T-helper 17 cell (primary cell): ENCODE measurements around the gene ISCU. TPM values are rescaled to one million over a fixed set of nuclear protein-coding genes. Genes with fewer than 3 reads are reported as not detected.
"Not testable (repeated sequence)": the region's sequence is repeated elsewhere in the genome, so short reads cannot be mapped to it uniquely, and the experiment has no call there.

Experiments used
- ATAC-seq: fragments of 150-1000 bp; cut with Tn5 transposase; 2 replicates; pipeline ENCODE4 v1.10.0; 2021; ENCODE audit warnings: mild to moderate bottlenecking, moderate library complexity
- DNase-seq, 3 donors: peaks; one replicate each; pipeline versions ENCODE4 v3.0.0 to v3.0.0-alpha.2; 2020 to 2021
- H3K9me3 ChIP-seq: one replicate; pipeline ENCODE4 v1.7.0; 2013; ENCODE audit warnings: low read length, mild to moderate bottlenecking; ENCODE audit not compliant: control insufficient read depth, poor library complexity, severe bottlenecking
- H3K27ac Mint-ChIP-seq: one replicate; pipeline ENCODE4 v1.8.0; 2022; ENCODE audit warnings: mild to moderate bottlenecking, moderate library complexity, mixed read lengths
- H3K27me3 Mint-ChIP-seq: one replicate; pipeline ENCODE4 v1.8.0; 2022; ENCODE audit warnings: mixed read lengths
- H3K36me3 Mint-ChIP-seq: one replicate; pipeline ENCODE4 v1.8.0; 2022; ENCODE audit warnings: low read depth, mixed read lengths
- H3K4me1 Mint-ChIP-seq: one replicate; pipeline ENCODE4 v1.8.0; 2022; ENCODE audit warnings: mild to moderate bottlenecking, mixed read lengths
- H3K4me3 Mint-ChIP-seq: one replicate; pipeline ENCODE4 v1.8.0; 2022; ENCODE audit warnings: mild to moderate bottlenecking, moderate library complexity, mixed read lengths
- total RNA-seq, 4 donors: library from RNA in 2 of 4; stranded (reverse) in 2 of 4; gene quantifications; one replicate each; pipeline ENCODE4 v1.2.3 and lab custom pipeline; 2022 to 2026

ISCU gene
- total RNA-seq, 2 donors from 2014 or later: 139 to 177 TPM

- Mint-ChIP-seq H3K36me3 (peaks cover 5% of the 10 kb centered on the region), H3K27ac (peak overlapping the region; percentile 16)
Observed at GRCh38 chr12:108526482-108527165, 35.8 kb upstream of the ISCU start.

GRCh38 chr12:108527166-108527496 is 35.3 kb upstream of the ISCU start:
- Mint-ChIP-seq H3K4me1 (peaks cover 11% of the 10 kb centered on the region), H3K36me3 (peaks cover 5% of the 10 kb centered on the region), H3K27me3 (no peaks in the 10 kb centered on the region), H3K4me3 (no peak overlapping the region), H3K27ac (peak overlapping the region; percentile 16)
- DNase-seq: no peak
- H3K9me3 ChIP-seq: no peaks in the 10 kb centered on the region
- ATAC-seq: no peak

More at GRCh38 chr12:108526482-108527165, 35.8 kb upstream of the ISCU start:
- no peaks in the 10 kb centered on the region for H3K9me3 ChIP-seq
- H3K27me3 Mint-ChIP-seq: no peaks in the 10 kb centered on the region
- H3K4me1 Mint-ChIP-seq: peaks cover 11% of the 10 kb centered on the region
- no peak overlapping the region for H3K4me3 Mint-ChIP-seq
- no peak for ATAC-seq
- DNase-seq: no peak

- Mint-ChIP-seq H3K4me1 (peaks cover 13% of the 10 kb centered on the region), H3K27ac (peak overlapping the region; percentile 21), H3K4me3 (no peak overlapping the region), H3K36me3 (peaks cover 5% of the 10 kb centered on the region), H3K27me3 (no peaks in the 10 kb centered on the region)
- no peaks in the 10 kb centered on the region for H3K9me3 ChIP-seq
- DNase-seq: no peak
- ATAC-seq: no peak
Observed at GRCh38 chr12:108530161-108530560, 32.2 kb upstream of the ISCU start.

- no peak overlapping the region for H3K27ac Mint-ChIP-seq
- H3K9me3 ChIP-seq: no peaks in the 10 kb centered on the region
- no peaks in the 10 kb centered on the region for H3K27me3 Mint-ChIP-seq
- DNase-seq (no peak), ATAC-seq (no peak)
- H3K4me1 Mint-ChIP-seq: peaks cover 11% of the 10 kb centered on the region
- peaks cover 9% of the 10 kb centered on the region for H3K36me3 Mint-ChIP-seq
- H3K4me3 Mint-ChIP-seq: no peak overlapping the region
Observed at GRCh38 chr12:108531929-108532848, 30.2 kb upstream of the ISCU start.

GRCh38 chr12:108538146-108538545 is 24.2 kb upstream of the ISCU start:
- Mint-ChIP-seq H3K4me1 (peaks cover 17% of the 10 kb centered on the region), H3K36me3 (peaks cover 6% of the 10 kb centered on the region), H3K27ac (peak overlapping the region; percentile 59), H3K27me3 (no peaks in the 10 kb centered on the region), H3K4me3 (no peak overlapping the region)
- DNase-seq (no peak), ATAC-seq (no peak)
- no peaks in the 10 kb centered on the region for H3K9me3 ChIP-seq

DNA sequence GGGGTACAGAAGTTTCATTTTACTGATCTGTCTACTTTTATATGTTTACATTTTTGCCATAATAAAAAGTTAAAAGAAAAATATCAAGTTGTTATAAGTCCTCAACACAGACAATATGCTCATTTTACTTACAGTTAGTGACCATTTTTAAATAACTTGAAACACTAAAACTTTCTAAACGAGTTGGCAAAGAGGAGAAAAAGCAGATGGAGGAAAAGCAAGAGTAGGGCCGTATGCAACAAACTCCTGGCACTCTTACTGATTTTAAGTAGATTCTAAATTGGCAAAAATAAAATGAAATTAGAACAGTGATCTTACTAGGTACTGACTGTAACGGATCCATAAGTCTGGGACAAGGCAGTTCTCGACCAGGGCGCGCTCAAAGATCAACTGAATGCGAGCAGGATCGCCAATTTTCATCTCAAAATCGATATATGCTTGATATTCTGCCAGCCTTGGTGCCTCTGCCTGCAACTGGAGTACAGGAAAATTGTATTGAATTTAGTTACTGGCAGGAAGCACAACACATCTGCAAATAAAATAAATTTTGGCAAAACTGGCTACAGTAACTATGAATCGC is 23.7 kb upstream of the ISCU start:
- no peak for ATAC-seq
- no peaks in the 10 kb centered on the region for H3K9me3 ChIP-seq
- no peaks in the 10 kb centered on the region for H3K27me3 Mint-ChIP-seq
- H3K36me3 Mint-ChIP-seq: peaks cover 6% of the 10 kb centered on the region
- DNase-seq: no peak
- H3K4me3 Mint-ChIP-seq: no peak overlapping the region
- H3K4me1 Mint-ChIP-seq: peaks cover 19% of the 10 kb centered on the region
- H3K27ac Mint-ChIP-seq: peak overlapping the region; percentile 59

GRCh38 chr12:108542320-108542719 is 20.1 kb upstream of the ISCU start:
- Mint-ChIP-seq H3K27ac (peak overlapping the region; percentile 80), H3K36me3 (peaks cover 8% of the 10 kb centered on the region), H3K4me1 (peaks cover 19% of the 10 kb centered on the region), H3K27me3 (no peaks in the 10 kb centered on the region), H3K4me3 (no peak overlapping the region)
- ATAC-seq (no peak), DNase-seq (no peak)
- peaks cover 3% of the 10 kb centered on the region for H3K9me3 ChIP-seq

DNA sequence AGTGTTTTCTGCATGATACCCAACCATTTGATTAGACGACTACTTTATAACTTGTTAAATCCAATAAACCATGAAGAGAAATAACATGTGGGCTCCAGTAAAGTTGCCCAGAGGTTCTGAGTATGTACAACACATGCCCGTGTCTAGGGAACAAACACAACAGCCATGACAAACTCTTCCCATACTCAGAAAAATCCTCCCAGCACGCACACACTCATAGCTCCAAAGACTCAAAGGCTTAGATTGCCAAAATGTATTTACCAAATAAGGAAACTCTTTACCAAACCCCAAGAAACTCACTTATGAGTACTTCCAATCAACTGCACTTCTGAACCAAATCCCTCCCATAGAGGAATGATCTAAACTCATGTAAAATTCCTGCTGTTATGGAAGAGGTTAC is 18.7 kb upstream of the ISCU start:
- Mint-ChIP-seq H3K4me3 (no peak overlapping the region), H3K36me3 (peaks cover 13% of the 10 kb centered on the region), H3K4me1 (peaks cover 17% of the 10 kb centered on the region), H3K27me3 (no peaks in the 10 kb centered on the region), H3K27ac (no peak overlapping the region)
- no peak for DNase-seq
- peaks cover 3% of the 10 kb centered on the region for H3K9me3 ChIP-seq
- no peak for ATAC-seq

DNA sequence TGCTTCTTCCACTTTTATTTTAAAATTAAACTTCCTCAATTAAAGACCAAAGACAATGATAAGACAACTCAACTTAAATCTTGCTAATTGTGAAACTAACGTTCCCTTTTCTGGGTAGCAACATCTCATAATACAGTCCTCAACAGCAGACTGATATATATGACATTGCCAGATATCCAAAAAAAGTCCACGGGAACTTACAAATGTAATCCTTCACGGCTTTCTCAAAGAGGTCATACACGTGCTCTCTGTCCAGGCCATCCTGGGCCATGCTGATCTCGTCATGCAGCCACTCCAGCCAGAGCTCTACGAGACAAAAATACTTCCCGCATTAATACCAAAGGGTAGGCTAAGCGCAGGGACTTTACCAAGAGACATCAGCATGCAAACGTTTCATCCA is 14.7 kb upstream of the ISCU start:
- H3K27me3 Mint-ChIP-seq: no peaks in the 10 kb centered on the region
- ATAC-seq: no peak
- no peak for DNase-seq
- peaks cover 3% of the 10 kb centered on the region for H3K9me3 ChIP-seq
- H3K27ac Mint-ChIP-seq: no peak overlapping the region
- H3K36me3 Mint-ChIP-seq: peaks cover 13% of the 10 kb centered on the region
- no peak overlapping the region for H3K4me3 Mint-ChIP-seq
- peaks cover 23% of the 10 kb centered on the region for H3K4me1 Mint-ChIP-seq

DNA sequence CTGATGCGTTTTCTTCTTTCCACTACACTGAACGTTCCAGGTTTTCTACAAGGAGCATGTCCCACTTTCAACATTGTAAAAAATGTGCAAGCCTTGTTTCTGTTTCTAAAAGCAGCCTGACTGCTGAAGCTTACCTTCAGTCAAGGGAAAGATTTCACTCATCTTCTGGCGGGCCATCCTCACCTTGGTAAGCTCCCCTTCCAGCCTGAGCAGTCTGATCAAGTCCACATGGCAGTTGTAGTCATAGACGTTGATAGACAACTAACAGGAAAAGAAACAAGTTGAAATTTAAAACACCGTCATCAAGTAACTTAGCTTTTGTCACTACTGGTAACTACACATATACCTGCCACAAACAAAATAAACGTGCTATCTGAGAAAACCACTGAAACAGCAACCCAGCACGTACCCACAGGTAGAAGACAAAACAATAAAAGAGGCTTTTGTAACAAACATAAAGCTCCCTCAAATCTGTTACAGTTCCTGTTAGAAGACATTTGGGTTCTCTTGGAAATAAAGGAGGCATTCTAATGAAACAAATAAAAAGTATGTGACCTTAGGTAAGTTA is 13.4 kb upstream of the ISCU start:
- DNase-seq (no peak), ATAC-seq (no peak)
- H3K27me3 Mint-ChIP-seq: no peaks in the 10 kb centered on the region
- no peak overlapping the region for H3K27ac Mint-ChIP-seq
- peaks cover 31% of the 10 kb centered on the region for H3K4me1 Mint-ChIP-seq
- peaks cover 9% of the 10 kb centered on the region for H3K36me3 Mint-ChIP-seq
- H3K9me3 ChIP-seq: peaks cover under 1% of the 10 kb centered on the region
- no peak overlapping the region for H3K4me3 Mint-ChIP-seq

DNA sequence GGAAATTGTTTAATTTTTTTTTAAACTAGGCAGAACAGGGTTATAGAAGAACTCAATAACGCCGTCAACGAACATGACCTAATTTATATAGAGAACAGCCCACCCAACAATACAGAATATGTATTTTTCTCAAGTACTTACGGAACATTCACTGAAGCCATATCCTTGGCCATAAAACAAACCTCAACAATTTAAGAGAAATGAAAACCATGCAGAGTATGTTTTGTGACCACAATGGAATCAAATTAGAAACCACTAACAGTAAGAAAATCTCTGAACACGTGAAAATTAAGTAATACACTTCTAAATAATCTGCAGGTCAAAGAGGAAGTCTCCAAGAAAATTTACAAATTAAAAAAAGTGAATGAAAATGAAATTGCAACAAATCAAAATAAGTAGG is 10.9 kb upstream of the ISCU start:
- DNase-seq (no peak), ATAC-seq (no peak)
- Mint-ChIP-seq H3K27ac (peak overlapping the region; percentile 37), H3K4me3 (peak overlapping the region; percentile 33), H3K36me3 (peaks cover 5% of the 10 kb centered on the region), H3K4me1 (peaks cover 41% of the 10 kb centered on the region), H3K27me3 (no peaks in the 10 kb centered on the region)
- no peaks in the 10 kb centered on the region for H3K9me3 ChIP-seq

DNA sequence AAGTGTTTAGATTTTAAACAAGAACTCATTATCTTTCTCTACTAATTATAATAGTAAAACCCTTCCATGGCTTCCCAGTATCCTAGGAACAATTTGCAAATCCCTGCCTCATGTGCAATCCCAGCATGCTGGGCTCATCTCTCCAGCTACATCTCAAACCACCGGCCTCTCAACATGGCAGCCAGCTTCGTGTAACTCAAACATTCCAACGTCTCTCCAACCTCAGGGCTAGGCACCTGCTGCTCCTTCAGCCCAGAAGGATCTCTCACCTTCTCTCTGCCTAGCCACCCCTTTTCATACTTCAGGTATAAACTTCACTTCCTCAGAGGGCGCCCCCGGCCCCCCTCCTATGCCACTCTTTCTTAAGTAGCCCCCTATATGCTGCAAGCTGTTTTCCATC is 8.6 kb upstream of the ISCU start:
- Mint-ChIP-seq H3K4me3 (no peak overlapping the region), H3K27ac (peak overlapping the region; percentile 19)

DNA sequence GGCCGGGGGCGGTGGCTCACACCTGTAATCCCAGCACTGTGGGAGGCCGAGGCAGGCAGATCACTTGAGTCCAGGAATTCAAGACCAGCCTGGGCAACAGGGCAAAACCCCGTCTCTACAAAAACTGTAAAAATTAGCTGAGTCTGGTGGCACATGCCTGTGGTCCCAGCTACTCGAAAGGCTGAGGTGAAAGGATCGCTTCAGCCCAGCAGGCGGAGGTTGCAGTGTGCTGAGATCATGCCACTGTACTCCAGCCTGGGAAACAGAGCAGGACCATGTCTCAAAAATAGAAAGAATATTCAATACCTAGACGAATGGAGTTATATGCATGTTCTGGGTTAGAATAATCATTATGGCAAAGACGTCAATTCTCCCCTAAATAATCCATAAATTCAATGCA is 7.0 kb upstream of the ISCU start:
- peaks cover 56% of the 10 kb centered on the region for H3K4me1 Mint-ChIP-seq
- DNase-seq, H3K4me3 Mint-ChIP-seq, H3K9me3 ChIP-seq, H3K27me3 Mint-ChIP-seq, H3K36me3 Mint-ChIP-seq, ATAC-seq: not testable (repeated sequence)
- H3K27ac Mint-ChIP-seq: peak overlapping the region; percentile 65

More for the DNA sequence above, 8.6 kb upstream of the ISCU start:
- peaks cover 51% of the 10 kb centered on the region for H3K4me1 Mint-ChIP-seq
- ATAC-seq (no peak), DNase-seq (no peak)
- no peaks in the 10 kb centered on the region for H3K27me3 Mint-ChIP-seq
- no peaks in the 10 kb centered on the region for H3K36me3 Mint-ChIP-seq
- H3K9me3 ChIP-seq: no peaks in the 10 kb centered on the region
